ENCODE data around the gene ZEB1.

Gene ZEB1

GRCh38 chr10:31313396-31313795, 5.6 kb upstream of the ZEB1 start:
- TF ChIP-seq CTCF (conservative IDR thresholded peaks at IDR 0.05; ENCODE audit: low read length) (no peak), EZH2phosphoT487 (IDR thresholded peaks at IDR 0.05; ENCODE audit: borderline replicate concordance) (no peak)
- no peaks in the 10 kb centered on the region for H3K36me3 ChIP-seq (ENCODE audit: insufficient read depth, low read length)
- H3K9me3 ChIP-seq (ENCODE audit: insufficient read depth, low read depth, low read length): no peaks in the 10 kb centered on the region
- no peaks in the 10 kb centered on the region for H4K20me1 ChIP-seq (ENCODE audit: insufficient read depth, low read length, poor library complexity, severe bottlenecking)
- H2AFZ ChIP-seq (ENCODE audit: low read length): no peak overlapping the region
- peaks cover 31% of the 10 kb centered on the region for H3K4me1 ChIP-seq (ENCODE audit: insufficient read depth, low read length, poor library complexity, severe bottlenecking)
- H3K4me2 ChIP-seq (ENCODE audit: low read depth, low read length, poor library complexity, severe bottlenecking): no peak overlapping the region
- H3K79me2 ChIP-seq (ENCODE audit: insufficient read depth, low read length): peaks cover 18% of the 10 kb centered on the region
- no peaks in the 10 kb centered on the region for H3K9me2 ChIP-seq (replicated peaks; ENCODE audit: low read depth, low read length)
- H3F3A ChIP-seq (ENCODE audit: low read depth): no peaks in the 10 kb centered on the region
- H3K4me3 ChIP-seq (ENCODE audit: low read length, poor library complexity, severe bottlenecking): no peak overlapping the region
- H3K9ac ChIP-seq (ENCODE audit: low read depth, low read length, poor library complexity, severe bottlenecking): no peak overlapping the region
- H3K27me3 ChIP-seq (ENCODE audit: insufficient read depth, low read length, poor library complexity, severe bottlenecking): no peaks in the 10 kb centered on the region

- H3K79me2 ChIP-seq (ENCODE audit: insufficient read depth, low read length): peaks cover 22% of the 10 kb centered on the region
- H3K27me3 ChIP-seq (ENCODE audit: insufficient read depth, low read length, poor library complexity, severe bottlenecking): no peaks in the 10 kb centered on the region
- H3K9me2 ChIP-seq (replicated peaks; ENCODE audit: low read depth, low read length): no peaks in the 10 kb centered on the region
- no peaks in the 10 kb centered on the region for H3K9me3 ChIP-seq (ENCODE audit: insufficient read depth, low read depth, low read length)
- peaks cover 31% of the 10 kb centered on the region for H3K4me1 ChIP-seq (ENCODE audit: insufficient read depth, low read length, poor library complexity, severe bottlenecking)
- no peak overlapping the region for H3K4me2 ChIP-seq (ENCODE audit: low read depth, low read length, poor library complexity, severe bottlenecking)
- H4K20me1 ChIP-seq (ENCODE audit: insufficient read depth, low read length, poor library complexity, severe bottlenecking): no peaks in the 10 kb centered on the region
- no peak overlapping the region for H2AFZ ChIP-seq (ENCODE audit: low read length)
- H3K4me3 ChIP-seq (ENCODE audit: low read length, poor library complexity, severe bottlenecking): no peak overlapping the region
- TF ChIP-seq CTCF (conservative IDR thresholded peaks at IDR 0.05; ENCODE audit: low read length) (no peak), EZH2phosphoT487 (IDR thresholded peaks at IDR 0.05; ENCODE audit: borderline replicate concordance) (no peak)
- no peaks in the 10 kb centered on the region for H3K36me3 ChIP-seq (ENCODE audit: insufficient read depth, low read length)
- no peak overlapping the region for H3K9ac ChIP-seq (ENCODE audit: low read depth, low read length, poor library complexity, severe bottlenecking)
- no peaks in the 10 kb centered on the region for H3F3A ChIP-seq (ENCODE audit: low read depth)
These were observed 4.5 kb upstream of the ZEB1 start for GRCh38 chr10:31314256-31315150.

GRCh38 chr10:31315453-31315852, 3.6 kb upstream of the ZEB1 start:
- H3K4me2 ChIP-seq (ENCODE audit: low read depth, low read length, poor library complexity, severe bottlenecking): peak overlapping the region; percentile 0
- no peak overlapping the region for H2AFZ ChIP-seq (ENCODE audit: low read length)
- TF ChIP-seq EZH2phosphoT487 (IDR thresholded peaks at IDR 0.05; ENCODE audit: borderline replicate concordance): no peak
- TF ChIP-seq CTCF (conservative IDR thresholded peaks at IDR 0.05; ENCODE audit: low read length): no peak

More at GRCh38 chr10:31315453-31315852, 3.6 kb upstream of the ZEB1 start:
- Histone ChIP-seq H3K9me3 (ENCODE audit: insufficient read depth, low read depth, low read length) (no peaks in the 10 kb centered on the region), H3K36me3 (ENCODE audit: insufficient read depth, low read length) (no peaks in the 10 kb centered on the region), H3K4me3 (ENCODE audit: low read length, poor library complexity, severe bottlenecking) (no peak overlapping the region), H4K20me1 (ENCODE audit: insufficient read depth, low read length, poor library complexity, severe bottlenecking) (peaks cover 5% of the 10 kb centered on the region), H3K9me2 (replicated peaks; ENCODE audit: low read depth, low read length) (no peaks in the 10 kb centered on the region), H3F3A (ENCODE audit: low read depth) (no peaks in the 10 kb centered on the region), H3K27me3 (ENCODE audit: insufficient read depth, low read length, poor library complexity, severe bottlenecking) (no peaks in the 10 kb centered on the region), H3K4me1 (ENCODE audit: insufficient read depth, low read length, poor library complexity, severe bottlenecking) (peaks cover 31% of the 10 kb centered on the region), H3K9ac (ENCODE audit: low read depth, low read length, poor library complexity, severe bottlenecking) (no peak overlapping the region), H3K79me2 (ENCODE audit: insufficient read depth, low read length) (peaks cover 28% of the 10 kb centered on the region)
